CD14-positive monocyte (primary cell): ENCODE results near the gene ADAMTSL3. TPM values are rescaled to one million over a fixed set of nuclear protein-coding genes. Genes with fewer than 3 reads are reported as not detected.

ENCODE experiments used
- DNase-seq, 3 donors: peaks; one replicate each; pipeline ENCODE4 v3.0.0-alpha.2; 2011 to 2022
- H2AFZ ChIP-seq: 2 replicates; pipeline ENCODE4 v1.6.0; 2012; ENCODE audit warnings: mild to moderate bottlenecking, low read depth, low read length, inconsistent platforms; ENCODE audit not compliant: insufficient read depth, poor library complexity, severe bottlenecking
- H3K27ac ChIP-seq, 2 donors: 1 replicate in 1 of 2; 2 replicates in 1 of 2; pipeline ENCODE4 v1.5.1; 2012 to 2013; ENCODE audit warnings: low read length in 2 of 2, control low read depth in 1 of 2, inconsistent platforms in 1 of 2, low read depth in 1 of 2, mild to moderate bottlenecking in 1 of 2
- H3K27me3 ChIP-seq, 2 donors: one replicate each; pipeline versions ENCODE4 v1.6.0 to v1.6.1; 2011 to 2013; ENCODE audit warnings: low read length in 2 of 2; ENCODE audit not compliant: control insufficient read depth in 2 of 2, insufficient read depth in 2 of 2
- H3K36me3 ChIP-seq, 2 donors: replicated peaks in 1 of 2; 1 replicate in 1 of 2; 2 replicates in 1 of 2; pipeline versions ENCODE4 v1.5.1 to v1.6.1; 2012 to 2013; ENCODE audit warnings: low read length in 2 of 2, control low read depth in 1 of 2, inconsistent platforms in 1 of 2, mild to moderate bottlenecking in 1 of 2; ENCODE audit not compliant: insufficient read depth in 2 of 2, control insufficient read depth in 1 of 2
- H3K4me1 ChIP-seq, 2 donors: 1 replicate in 1 of 2; 2 replicates in 1 of 2; pipeline versions ENCODE4 v1.5.1 to v1.6.1; 2012 to 2013; ENCODE audit warnings: low read length in 2 of 2, control low read depth in 1 of 2, inconsistent platforms in 1 of 2, mild to moderate bottlenecking in 1 of 2, moderate library complexity in 1 of 2; ENCODE audit not compliant: insufficient read depth in 2 of 2, control insufficient read depth in 1 of 2
- H3K4me2 ChIP-seq: replicated peaks from 2 replicates; pipeline ENCODE3; 2012; ENCODE audit warnings: low read length, moderate library complexity, mild to moderate bottlenecking; ENCODE audit not compliant: poor library complexity, severe bottlenecking; ENCODE audit errors: extremely low read depth
- H3K4me3 ChIP-seq, 3 experiments: fragments of 200-600 bp in 1 of 3; sonication (generic) in 1 of 3; replicated peaks in 1 of 3; 1 replicate in 2 of 3; 2 replicates in 1 of 3; pipeline ENCODE4 v1.5.1; 2011 to 2013; ENCODE audit warnings: low read length in 3 of 3, mild to moderate bottlenecking in 3 of 3, control low read depth in 2 of 3, low read depth in 2 of 3, inconsistent platforms in 1 of 3, moderate library complexity in 1 of 3
- H3K79me2 ChIP-seq: 2 replicates; pipeline ENCODE4 v1.6.0; 2012; ENCODE audit warnings: mild to moderate bottlenecking, control low read depth, inconsistent platforms, low read length, moderate library complexity; ENCODE audit not compliant: insufficient read depth
- H3K9ac ChIP-seq: 2 replicates; pipeline ENCODE4 v1.6.0; 2017; ENCODE audit warnings: low read length, mild to moderate bottlenecking; ENCODE audit not compliant: insufficient read depth, poor library complexity, severe bottlenecking
- H3K9me3 ChIP-seq, 2 donors: replicated peaks in 1 of 2; 1 replicate in 1 of 2; 2 replicates in 1 of 2; pipeline versions ENCODE4 v1.5.1 to v1.6.1; 2012 to 2013; ENCODE audit warnings: low read length in 2 of 2, control low read depth in 1 of 2; ENCODE audit not compliant: control insufficient read depth in 1 of 2, insufficient read depth in 1 of 2
- H4K20me1 ChIP-seq: 2 replicates; pipeline ENCODE4 v1.6.0; 2012; ENCODE audit warnings: mild to moderate bottlenecking, low read length, control low read depth, moderate library complexity; ENCODE audit not compliant: insufficient read depth
- H3K27ac Mint-ChIP-seq, 7 donors: one replicate each; pipeline ENCODE4 v1.8.0; 2020; ENCODE audit warnings: mild to moderate bottlenecking in 7 of 7, mixed read lengths in 7 of 7, moderate library complexity in 6 of 7, inconsistent platforms in 2 of 7
- H3K27me3 Mint-ChIP-seq, 3 donors: one replicate each; pipeline ENCODE4 v1.8.0; 2021 to 2022; ENCODE audit warnings: low read depth in 3 of 3, mild to moderate bottlenecking in 3 of 3, mixed read lengths in 3 of 3, moderate library complexity in 3 of 3, inconsistent platforms in 1 of 3
- H3K36me3 Mint-ChIP-seq, 2 donors: one replicate each; pipeline ENCODE4 v1.8.0; 2020; ENCODE audit warnings: mixed read lengths in 2 of 2, inconsistent platforms in 1 of 2, mild to moderate bottlenecking in 1 of 2
- H3K4me1 Mint-ChIP-seq: one replicate; pipeline ENCODE4 v1.8.0; 2020; ENCODE audit warnings: mild to moderate bottlenecking, mixed read lengths
- H3K4me3 Mint-ChIP-seq, 2 donors: one replicate each; pipeline ENCODE4 v1.8.0; 2020; ENCODE audit warnings: mild to moderate bottlenecking in 2 of 2, mixed read lengths in 2 of 2, moderate library complexity in 1 of 2
- H3K9me3 Mint-ChIP-seq, 7 donors: one replicate each; pipeline ENCODE4 v1.8.0; 2020 to 2022; ENCODE audit warnings: mixed read lengths in 7 of 7, mild to moderate bottlenecking in 6 of 7, moderate library complexity in 6 of 7, inconsistent platforms in 2 of 7
- WGBS: methylation state at CpG from one replicate; pipeline ENCODE4 v1.1.5; 2013; ENCODE audit warnings: missing lambda C conversion rate; ENCODE audit not compliant: insufficient coverage; 5-methylcytosine and 5-hydroxymethylcytosine counted together
- intact Hi-C, 2 donors: fragments of 100-400 bp; cut with micrococcal nuclease; formaldehyde crosslinking; loops; one replicate each; pipeline versions ENCODE4 v1.15.0 to v1.15.1; 2023
- polyA plus RNA-seq, 3 donors: library from polyadenylated mRNA; depleted of rRNA in 1 of 3; unstranded in 2 of 3; stranded (reverse) in 1 of 3; fragments of 300-500 nt in 2 of 3; fragments of >200 nt in 1 of 3; fragmentation: Illumina TruSeq in 2 of 3; gene quantifications; 1 replicate in 2 of 3; 2 replicates in 1 of 3; pipeline ENCODE4 v1.2.3, GENCODE V29; 2012 to 2021
- TF ChIP-seq, protein P1 (sequence below): fragments of 200-600 bp; IDR thresholded peaks from one replicate; pipeline ENCODE4 v1.8.0; 2022; ENCODE audit warnings: antibody characterized with exemption, mild to moderate bottlenecking

Gene ADAMTSL3
- polyA plus RNA-seq, 3 donors: not detected

DNA sequence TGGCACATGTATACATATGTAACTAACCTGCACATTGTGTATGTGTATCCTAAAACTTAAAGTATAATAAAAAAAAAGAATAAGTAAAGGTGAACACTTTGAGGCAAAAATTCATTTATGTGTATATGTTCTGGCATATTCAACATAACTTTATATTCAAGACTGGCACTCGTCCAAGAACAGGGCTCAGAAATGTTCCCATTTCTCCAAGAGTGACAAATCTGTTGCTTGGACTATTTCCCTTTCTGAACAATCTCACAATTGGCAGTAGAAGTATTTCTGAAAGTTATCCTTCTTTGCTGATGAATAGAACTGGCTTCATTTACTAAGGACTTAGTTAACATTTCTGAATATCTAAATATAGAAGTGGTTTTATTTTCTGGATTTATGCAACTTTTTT, 212.8 kb downstream of the ADAMTSL3 start:
- no peak overlapping the region for H3K27ac ChIP-seq
- no peak overlapping the region for H3K4me3 ChIP-seq
- no CpG with 5 or more reads among the region's 1 CpG for WGBS

DNA sequence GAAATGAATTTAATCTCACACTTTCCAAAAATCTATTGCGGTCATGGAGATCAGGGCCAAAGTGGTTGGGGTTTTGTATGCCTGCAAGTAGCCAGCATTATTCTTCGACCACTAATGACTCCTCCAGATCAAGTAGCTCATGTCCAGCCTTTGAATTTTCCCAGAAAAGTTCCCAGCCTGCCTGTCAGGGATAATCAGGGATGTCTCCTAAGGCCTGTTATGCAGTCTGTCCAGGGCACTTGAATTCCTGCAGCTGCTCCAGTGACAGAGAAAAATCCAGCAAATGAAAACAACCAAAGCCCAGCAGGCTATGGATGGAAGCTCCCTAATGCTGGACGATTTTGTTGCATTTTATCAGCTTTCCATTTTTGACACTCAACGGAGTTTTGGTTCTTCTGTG, 215.4 kb downstream of the ADAMTSL3 start:
- Histone ChIP-seq H2AFZ (no peak overlapping the region), H3K27me3 (no peaks in the 10 kb centered on the region)
- H3K4me3 Mint-ChIP-seq: no peak overlapping the region

More for the DNA sequence above, 212.8 kb downstream of the ADAMTSL3 start:
- Mint-ChIP-seq H3K4me3 (no peak overlapping the region), H3K9me3 (peaks cover 0 to 6% (median 2%) of the 10 kb centered on the region in 7 donors), H3K4me1 (no peaks in the 10 kb centered on the region), H3K27me3 (peaks cover 0 to 1% (median 0%) of the 10 kb centered on the region in 3 donors), H3K36me3 (no peaks in the 10 kb centered on the region), H3K27ac (no peak overlapping the region)
- Histone ChIP-seq H2AFZ (no peak overlapping the region), H3K9ac (no peak overlapping the region), H3K9me3 (no peaks in the 10 kb centered on the region), H3K36me3 (no peaks in the 10 kb centered on the region), H3K4me2 (no peak overlapping the region), H3K4me1 (no peaks in the 10 kb centered on the region), H3K27me3 (no peaks in the 10 kb centered on the region), H4K20me1 (no peaks in the 10 kb centered on the region), H3K79me2 (no peaks in the 10 kb centered on the region)
- no peak for DNase-seq
- intact Hi-C loops: no loop called here
- TF ChIP-seq, protein P1, sequence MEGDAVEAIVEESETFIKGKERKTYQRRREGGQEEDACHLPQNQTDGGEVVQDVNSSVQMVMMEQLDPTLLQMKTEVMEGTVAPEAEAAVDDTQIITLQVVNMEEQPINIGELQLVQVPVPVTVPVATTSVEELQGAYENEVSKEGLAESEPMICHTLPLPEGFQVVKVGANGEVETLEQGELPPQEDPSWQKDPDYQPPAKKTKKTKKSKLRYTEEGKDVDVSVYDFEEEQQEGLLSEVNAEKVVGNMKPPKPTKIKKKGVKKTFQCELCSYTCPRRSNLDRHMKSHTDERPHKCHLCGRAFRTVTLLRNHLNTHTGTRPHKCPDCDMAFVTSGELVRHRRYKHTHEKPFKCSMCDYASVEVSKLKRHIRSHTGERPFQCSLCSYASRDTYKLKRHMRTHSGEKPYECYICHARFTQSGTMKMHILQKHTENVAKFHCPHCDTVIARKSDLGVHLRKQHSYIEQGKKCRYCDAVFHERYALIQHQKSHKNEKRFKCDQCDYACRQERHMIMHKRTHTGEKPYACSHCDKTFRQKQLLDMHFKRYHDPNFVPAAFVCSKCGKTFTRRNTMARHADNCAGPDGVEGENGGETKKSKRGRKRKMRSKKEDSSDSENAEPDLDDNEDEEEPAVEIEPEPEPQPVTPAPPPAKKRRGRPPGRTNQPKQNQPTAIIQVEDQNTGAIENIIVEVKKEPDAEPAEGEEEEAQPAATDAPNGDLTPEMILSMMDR: no peak

More for the DNA sequence above, 215.4 kb downstream of the ADAMTSL3 start:
- intact Hi-C loops: no loop called here
- Histone ChIP-seq H4K20me1 (no peaks in the 10 kb centered on the region), H3K79me2 (no peaks in the 10 kb centered on the region), H3K4me3 (no peak overlapping the region), H3K27ac (no peak overlapping the region), H3K4me1 (no peaks in the 10 kb centered on the region), H3K36me3 (no peaks in the 10 kb centered on the region), H3K4me2 (no peak overlapping the region), H3K9me3 (no peaks in the 10 kb centered on the region), H3K9ac (no peak overlapping the region)
- Mint-ChIP-seq H3K27ac (no peak overlapping the region), H3K4me1 (no peaks in the 10 kb centered on the region), H3K36me3 (no peaks in the 10 kb centered on the region), H3K9me3 (no peaks in the 10 kb centered on the region), H3K27me3 (peaks cover 0 to 2% (median 2%) of the 10 kb centered on the region in 3 donors)
- TF ChIP-seq, protein P1: no peak
- WGBS: 83% methylated on average over 1 of the region's 4 CpGs
- no peak for DNase-seq
